ENCODE data around the gene SPTY2D1.
A peak's percentile ranks its signal among the peaks of the same experiment; 100 is the strongest.
"Not testable (repeated sequence)": the region's sequence is repeated elsewhere in the genome, so short reads cannot be mapped to it uniquely, and the experiment has no call there.

Gene SPTY2D1

DNA sequence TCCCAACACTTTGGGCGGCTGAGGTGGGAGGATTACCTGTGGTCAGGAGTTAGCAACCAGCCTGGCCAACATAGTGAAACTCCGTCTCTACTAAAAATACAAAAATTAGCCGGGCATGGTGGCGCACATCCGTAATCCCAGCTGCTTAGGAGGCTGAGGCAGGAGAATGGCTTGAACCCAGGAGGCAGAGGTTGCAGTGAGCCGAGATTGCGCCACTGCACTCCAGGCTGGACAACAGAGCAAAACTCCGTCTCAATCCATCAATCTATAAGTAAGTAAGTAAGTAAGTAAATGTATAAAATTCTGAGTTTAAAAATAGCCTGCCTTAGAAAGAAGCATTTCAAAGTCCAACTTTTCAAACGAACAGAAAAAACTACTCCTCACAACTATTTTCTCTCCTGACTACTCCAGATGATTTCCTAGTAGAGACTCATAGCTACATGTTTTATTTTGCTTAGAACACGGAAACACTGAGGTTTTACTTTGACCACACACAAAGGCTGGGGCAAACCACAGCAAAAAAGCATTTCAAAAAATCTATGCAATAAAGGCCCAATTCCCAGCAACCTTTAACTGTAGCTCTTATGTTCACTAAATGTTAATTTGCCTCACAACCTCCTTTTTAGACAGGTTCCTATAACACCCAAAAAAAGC is 16.3 kb downstream of the SPTY2D1 start:
- DNase-seq: peak; percentile 76

DNA sequence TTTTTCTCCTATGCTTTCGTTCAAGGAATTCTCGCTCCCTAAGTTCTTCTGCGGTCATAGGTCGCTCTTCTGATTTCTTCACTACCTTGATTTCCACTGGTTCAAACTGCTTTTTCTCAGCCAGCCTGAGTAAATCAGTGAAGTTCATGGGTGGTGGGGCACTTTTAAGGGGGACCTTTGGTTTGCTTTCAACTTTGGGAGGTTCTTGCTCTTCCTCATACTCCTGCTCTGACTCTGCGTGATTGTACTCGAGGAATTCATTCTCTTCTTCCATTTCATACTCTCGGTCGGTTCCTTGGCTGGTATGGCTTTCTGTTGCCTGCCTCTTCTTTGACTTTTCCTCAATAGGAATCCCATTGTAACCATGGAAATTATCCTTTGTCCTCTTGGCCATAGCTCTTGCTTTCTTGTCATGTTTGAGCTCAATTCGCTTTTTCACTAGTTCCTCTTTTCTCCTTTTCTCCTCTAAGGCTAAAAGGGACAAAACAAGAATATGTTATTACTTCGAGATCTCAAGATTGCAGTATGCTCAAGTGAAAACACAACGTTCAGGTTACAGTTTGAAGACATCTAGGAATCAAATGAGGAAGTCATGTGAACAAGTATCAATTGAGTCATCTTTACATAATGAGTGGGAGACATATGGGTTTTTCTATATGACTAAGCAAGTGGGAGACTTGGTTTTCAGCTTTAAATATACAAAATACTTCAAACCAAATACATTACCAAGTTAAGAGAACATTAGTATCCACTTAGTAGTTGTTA is 18.3 kb downstream of the SPTY2D1 start:
- peak; percentile 96 for DNase-seq

DNA sequence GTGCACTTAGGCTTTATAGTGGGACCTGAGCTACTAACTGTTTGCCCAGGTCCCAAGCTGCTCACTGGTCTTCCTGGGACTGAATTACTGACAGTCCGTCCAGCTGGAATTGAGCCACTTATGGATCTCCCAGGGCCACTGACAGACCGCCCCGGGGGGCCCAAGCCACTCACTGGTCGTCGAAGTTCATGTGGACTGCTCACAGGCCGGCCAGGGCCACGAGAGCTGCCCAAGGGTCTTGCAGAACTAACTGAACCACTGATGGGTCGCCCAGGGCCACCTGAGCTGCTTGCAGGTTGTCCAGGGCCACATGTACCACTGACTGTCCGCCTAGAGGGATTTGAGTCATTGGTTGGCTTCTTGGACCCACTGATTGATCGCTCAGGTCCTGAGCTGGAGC is 19.5 kb downstream of the SPTY2D1 start:
- no peak for DNase-seq

DNA sequence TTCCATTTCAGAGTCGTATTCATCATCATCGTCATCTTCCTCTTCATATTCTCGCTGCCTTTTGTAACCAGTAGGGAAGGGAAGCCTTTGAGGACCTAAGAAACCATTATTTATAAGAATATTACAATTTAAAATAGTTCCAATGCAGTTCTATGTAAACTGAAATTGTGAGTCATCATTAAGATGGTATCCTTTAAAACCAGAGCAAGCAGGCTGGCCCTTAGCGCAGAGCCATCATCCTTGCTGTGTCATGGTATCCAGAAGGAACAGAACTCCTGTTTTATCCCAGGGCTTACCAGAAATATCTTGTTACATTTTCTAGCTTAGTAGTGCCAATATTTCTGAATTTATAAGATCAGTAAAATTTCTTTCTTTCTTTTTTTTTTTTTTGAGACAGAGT is 21.7 kb downstream of the SPTY2D1 start:
- no peak for DNase-seq

DNA sequence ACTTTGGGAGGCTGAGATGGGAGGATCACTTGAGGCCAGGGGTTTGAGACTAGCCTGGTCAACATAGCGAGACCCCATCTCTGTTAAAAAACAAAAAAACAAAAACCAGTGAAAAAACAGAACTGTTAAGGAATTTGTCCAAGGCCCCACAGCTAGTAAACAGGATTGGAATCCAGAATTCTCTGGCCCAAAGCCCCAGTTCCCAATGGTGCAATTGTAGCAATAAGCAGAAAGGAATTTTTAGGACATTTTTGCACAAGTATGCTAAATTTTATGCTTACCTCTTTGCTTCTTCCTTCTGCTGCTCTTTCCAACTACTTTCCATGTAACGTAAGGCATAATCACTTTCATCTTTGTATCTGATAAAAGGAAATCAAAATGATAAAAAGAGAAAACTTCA is 22.9 kb downstream of the SPTY2D1 start:
- DNase-seq: no peak

DNA sequence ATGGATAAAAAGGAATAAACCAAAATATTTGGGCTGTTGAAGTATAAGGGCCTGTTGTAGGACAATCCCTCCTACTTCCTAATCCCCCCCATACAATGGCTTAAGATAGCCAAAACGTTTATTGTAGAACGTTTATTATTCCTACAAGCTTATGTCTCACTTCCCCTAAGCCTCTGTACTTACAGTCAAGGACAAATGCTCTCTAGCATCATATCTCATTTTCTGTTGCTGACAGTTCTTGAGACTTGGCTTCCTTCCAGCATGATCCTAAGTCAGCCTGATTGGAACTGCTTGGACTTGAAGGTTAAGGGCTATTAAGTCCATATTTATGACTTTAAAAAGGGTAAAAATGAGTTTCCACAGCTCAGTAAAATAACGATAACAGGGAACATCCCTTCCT is 25.8 kb downstream of the SPTY2D1 start:
- DNase-seq: peak; percentile 57

DNA sequence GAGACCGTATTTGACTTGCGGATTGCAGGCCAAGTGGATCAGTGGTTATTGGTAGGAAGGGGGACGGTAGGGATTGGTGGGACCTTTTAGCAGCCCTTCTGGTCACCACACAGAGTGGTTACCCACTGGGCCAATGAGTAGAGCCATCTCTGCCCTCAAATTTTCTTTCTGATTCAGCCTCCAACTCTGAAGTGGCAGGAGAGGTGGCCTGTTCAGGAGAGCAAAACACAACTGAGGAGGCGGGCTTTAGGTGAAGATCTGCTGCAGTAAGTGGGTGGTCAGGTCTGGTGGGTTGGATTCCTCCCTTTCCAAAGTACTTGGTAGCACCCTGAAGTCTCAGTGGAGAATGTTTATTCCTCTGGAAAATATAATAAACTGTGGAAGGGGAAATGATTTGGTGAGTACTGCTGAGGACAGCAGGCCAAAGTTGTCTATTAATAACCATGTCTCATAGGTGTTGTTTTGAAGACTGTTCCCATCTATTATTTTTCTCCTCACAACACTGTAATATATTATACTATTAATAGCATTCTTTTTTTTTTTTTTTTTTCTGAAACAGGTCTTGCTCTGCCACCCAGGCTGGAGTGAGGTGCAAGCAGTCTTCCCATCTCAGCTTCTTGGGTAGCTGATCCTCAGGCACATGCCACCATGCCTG is 33.1 kb downstream of the SPTY2D1 start:
- DNase-seq: no peak

DNA sequence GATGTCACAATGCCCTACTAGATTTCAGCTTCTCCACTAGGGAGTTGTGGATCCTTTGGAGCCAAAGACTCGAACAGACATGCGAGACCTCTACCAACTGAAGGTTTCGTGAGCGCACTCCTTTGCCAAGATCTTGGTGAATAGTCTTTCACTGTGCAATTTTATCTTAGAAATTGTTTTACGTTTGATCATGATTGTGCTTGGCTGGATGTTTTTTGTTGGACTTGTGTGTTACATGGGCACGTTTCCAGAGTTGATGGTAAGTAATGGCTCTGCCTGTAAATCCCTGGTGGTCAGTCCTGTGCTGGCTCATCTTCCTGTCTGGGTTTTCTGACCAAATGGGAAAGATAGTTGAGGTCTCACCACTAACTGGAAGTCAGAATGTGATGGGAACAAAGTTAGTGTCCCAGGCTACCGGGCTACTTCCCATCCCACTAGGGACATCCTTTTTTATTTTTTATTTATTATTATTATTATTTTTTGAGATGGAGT is 34.4 kb downstream of the SPTY2D1 start, which contains the start of gene MISFA:
TSS of gene MISFA (plus strand) at position 51 of the 492 bp plus-strand sequence. CDS start at position 191, 140 bp downstream.
- no peak for DNase-seq

DNA sequence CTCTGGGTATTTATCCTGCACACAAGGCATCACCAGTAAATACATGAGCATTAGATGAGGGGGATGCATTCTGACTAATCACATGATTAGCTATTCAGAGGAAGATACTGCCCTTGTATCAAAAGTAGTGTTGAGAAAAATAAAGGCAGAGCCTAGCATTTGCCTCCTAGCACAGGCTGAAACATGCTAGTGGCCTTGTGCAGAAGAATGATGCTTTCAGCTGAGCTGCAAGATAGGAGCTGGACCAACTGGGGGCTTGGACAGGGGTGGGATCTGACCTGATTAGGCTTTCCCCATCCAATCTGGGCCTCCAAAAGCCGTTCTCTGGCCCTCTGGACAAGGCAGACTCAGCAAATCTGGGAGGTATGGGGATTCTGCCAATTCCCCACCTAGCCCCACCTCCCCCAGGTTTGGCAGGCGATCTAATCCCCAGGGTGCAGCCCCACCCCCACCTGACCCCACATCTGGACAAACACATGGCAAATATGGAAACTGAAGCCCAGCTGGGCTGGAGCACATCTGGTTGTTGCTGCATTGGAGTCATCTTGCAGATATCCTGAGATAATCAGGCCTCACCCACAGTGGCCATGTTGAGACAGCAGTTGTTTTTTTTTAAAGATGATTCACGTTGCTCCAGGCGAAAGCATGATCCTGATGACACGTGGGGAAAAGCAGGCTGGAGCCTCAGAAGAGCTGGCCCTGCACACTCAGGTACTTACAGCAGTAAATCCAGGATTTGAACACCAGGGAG is 39.0 kb downstream of the SPTY2D1 start:
- DNase-seq: no peak

DNA sequence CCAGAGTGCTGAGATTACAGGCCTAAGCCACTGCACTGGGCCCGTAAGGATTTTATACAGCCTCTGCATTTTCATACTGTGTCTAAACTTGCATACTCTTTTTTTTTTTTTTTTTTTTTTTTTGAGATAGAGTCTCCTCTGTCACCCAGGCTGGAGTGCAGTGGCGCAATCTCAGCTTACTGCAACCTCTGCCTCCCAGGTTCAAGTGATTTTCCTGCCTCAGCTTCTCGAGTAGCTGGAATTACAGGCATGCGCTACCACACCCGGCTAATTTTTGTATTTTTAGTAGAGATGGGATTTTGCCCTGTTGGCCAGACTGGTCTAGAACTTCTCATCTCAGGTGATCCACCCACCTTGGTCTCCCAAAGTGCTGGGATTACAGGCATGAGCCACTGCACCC is 40.1 kb downstream of the SPTY2D1 start:
- not testable (repeated sequence) for DNase-seq

DNA sequence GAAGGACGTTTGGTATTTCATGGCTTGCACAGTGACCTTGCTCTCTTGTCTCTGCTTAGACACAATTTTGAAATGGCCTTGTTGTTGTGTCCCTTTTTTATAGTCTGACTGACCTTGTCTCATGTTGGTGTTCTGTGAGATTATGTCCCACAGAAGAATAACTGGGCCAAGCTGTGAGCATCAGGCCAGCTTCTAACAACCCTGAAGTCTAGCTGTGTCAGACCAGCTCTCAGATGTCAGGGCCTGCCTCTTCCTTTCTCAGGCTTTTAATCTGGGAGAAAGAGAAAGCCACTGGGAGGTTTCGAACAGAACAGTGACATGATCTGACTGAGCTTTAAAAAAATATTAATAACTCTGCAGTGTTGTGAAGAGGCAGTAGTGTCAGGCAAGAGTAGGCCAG is 43.6 kb downstream of the SPTY2D1 start:
- no peak for DNase-seq

DNA sequence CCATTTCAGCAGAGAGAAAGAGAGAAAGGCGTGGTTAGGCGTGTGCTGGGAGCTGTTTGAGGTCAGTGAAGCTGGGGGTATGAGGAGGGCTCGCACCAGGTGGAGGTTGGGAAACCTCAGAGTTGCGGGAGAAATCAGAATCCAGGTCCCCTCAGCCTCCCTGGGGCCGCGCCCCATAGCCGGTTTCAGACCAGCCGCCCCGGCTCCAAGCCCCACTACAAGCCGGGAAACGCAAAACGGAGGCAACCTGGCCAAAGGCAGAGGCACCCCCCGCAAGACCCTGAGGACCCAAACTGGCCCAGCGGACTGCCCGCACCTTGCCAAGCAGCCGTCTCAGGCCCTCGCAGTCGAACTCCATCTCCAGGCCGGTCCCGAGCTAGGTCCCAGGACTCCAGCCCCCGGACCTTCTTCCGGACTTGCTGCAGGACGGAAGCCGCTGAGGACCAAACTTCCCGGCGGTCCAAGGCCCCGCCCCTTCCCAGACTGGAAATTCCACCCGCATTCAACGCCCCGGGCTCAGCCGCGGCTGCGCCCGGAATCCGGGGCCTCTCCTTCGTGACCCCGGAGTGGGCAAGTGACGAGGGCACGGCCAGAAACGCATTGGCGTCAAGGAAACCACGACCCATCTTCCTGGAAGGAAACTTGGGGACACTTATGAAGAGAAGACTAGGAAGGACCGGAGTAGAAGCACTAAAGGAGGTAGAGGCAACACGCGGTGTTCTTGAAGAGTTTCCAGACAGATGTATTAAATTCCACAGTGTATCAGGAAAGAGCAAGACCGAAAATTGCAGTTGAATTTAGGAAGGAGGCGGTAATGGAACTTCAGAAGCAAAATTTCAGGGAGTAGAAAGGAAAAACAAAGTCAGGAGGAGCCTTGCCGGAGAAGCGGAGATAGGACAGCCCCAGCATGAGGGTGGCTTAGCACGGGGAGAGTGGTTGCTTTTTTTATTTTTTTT is 45.6 kb downstream of the SPTY2D1 start, which contains the start of gene UEVLD:
TSS of gene UEVLD (minus strand) at position 438 of the 956 bp plus-strand sequence. CDS start at position 358, 80 bp downstream.
- DNase-seq: peak; percentile 85

DNA sequence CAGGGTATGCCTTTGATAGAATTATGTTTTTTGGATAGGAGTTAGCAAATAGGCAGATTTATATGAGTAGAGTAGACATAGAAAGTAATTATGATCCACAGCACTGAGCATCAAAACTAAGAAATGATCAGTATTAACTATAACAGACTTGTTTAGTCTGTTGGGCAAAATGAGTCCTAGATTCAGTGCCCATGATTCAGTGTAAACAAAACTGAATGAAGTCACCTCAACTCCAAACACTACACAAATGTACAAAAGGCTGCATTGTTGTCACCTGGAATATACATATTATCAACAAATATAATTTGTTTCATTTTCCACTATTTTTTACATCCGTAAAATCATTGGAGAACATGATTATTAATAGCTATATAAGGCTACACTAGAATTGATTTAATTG is 52.3 kb downstream of the SPTY2D1 start:
- no peak for DNase-seq

DNA sequence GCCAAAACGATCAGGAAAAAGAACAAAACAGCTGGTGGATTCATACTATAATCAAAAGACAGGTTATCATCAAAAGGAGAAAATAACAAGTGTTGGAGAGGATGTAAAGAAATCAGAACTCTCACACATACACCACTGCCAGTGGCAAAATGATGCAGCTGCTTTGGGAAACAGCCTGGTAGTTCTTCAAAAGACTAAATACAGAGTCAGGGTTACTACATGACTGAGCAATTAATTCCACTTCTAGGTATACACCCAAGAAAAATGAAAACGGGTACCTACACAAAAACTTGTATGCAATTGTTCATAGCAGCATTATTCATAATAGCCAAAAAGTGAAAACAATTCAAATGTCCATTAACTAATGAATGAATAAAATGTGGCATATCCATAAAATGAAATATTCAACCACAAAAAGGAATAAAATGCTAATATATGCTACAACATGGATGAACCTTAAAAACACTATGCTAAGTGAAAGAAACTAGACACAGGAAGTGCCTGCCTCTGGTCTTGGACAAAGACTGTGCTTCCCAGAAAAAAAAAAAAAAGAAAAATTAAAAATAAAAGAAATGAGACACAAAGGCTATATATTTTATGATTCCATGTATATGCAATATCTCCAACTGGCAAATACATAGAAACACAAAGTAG is 53.9 kb downstream of the SPTY2D1 start:
- DNase-seq: no peak

DNA sequence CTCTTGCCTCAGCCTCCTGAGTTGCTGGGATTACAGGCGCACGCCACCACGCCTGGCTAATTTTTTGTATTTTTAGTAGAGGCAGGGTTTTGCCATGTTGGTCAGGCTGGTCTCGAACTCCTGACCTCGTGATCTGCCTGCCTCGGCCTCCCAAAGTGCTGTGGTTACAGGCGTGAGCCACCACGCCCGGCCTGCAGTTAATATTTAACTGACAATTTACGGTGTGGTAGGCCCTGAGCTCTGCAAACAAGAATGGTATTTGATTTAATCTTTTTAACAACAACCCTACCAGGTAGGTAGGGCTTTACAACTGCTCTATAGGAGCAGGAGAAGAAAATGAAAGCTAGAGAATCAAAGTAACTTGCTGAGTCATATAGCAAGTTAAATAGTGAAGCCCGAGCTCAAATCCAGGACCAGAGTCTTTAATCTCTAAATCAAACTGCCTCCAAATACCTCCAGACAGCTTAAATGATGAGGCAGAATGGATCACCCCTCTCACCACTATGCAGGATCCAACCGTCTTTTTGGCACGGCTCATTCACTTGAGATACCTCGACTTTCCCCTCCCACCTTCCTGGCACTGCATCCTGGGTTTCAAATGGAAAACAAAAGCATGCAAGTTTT is 55.1 kb downstream of the SPTY2D1 start:
- DNase-seq: peak; percentile 73

DNA sequence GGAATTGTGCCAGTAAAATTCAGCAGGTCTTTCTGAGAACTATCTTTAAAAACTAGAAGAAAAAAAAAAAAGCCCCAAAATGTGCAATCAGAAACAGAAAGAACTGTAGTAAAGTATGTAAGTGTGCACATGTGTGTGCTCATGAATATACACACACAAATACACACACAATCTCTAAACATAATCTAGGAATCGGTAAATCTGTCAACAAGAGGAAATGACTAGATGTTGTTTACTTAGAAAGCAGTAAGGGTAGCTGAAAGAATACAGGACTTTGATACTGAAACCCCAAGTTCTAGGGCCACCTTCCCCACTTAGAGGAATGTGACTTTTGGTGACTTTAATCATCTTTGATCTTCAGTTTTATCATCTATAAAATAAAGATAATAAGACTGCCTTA is 58.8 kb downstream of the SPTY2D1 start:
- DNase-seq: no peak

DNA sequence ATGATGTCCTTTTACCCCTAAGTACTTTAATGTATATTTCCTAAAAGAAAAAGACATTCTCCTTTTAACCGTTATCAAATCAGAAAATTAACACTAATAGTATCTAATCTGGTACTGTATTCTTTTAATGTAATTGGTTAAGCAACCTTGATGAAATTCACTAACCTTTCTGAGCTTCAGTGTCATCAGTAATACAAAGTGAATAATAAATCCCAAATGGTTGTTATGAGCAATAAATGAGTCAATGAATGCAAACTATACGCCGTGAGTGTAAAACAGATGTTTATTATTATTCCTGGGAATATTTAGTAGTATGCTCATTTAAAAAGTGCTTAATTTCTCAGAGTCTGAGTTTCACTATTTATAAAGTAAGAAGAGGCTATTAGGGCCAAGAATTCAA is 67.1 kb downstream of the SPTY2D1 start:
- no peak for DNase-seq

DNA sequence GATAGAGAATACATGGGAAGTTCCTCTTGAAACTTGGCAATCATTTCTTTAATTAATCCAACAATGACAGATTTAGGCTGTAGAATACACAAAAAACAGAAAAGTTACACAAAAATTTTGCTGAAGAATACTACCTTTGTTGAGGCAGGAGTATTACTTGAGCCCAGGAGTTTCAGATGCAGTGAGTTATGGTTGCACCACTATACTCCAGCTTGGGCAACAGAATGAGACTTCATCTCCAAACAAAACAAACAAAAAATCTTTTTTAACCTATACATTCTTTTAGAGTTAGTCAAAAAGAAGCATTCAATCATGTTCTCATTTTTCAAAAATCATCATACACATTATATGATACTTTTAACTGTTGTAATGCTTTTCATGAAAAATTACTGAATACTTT is 67.7 kb downstream of the SPTY2D1 start:
- DNase-seq: no peak

DNA sequence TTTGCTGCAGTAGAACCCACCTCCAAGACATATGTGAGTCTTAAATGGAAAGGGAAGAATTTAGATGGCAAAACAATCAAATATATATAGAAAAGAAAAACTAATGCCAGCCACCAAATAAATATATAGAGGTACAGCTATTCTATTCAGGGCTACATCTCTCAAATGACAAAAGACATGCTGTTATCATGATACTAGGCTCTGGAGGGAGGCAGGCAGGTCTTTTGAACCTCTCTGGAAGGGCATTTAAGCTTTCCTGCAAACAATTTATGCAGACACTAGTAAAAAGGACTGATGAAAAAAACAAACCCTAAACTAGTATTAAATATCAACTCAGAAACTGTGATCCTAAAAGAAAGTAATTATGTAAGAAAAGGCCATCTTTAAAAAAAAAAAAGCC is 70.0 kb downstream of the SPTY2D1 start:
- no peak for DNase-seq

DNA sequence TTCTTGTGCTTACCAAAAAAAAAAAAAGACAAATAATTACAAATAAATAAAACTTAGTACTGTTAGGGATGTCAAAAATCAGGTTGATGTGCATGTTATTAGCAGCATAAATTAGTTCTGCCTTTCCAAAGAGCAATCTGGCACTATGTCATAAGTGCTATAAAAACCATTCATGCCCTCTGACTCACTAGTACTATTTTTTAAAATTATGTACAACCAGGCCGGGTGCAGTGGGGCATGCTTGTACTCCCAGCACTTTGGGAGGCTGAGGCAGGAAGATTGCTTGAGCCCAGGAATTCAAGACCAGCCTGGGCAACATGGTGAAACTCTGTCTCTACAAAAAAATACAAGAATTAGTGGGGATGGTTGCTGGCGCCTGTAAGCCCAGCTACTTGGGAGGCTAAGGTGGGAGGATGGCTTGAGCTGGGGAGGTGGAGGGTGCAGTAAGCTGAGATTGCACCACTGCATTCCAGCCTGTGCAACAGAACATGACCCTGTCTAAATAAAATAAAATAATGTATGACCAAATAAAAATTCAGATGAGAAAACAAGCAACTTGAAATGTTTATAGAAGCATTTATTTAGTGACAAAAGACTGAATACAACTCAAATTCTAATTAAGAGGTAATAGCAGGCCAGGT is 70.9 kb downstream of the SPTY2D1 start:
- no peak for DNase-seq

Measured in OCI-M1 (cell line).